Heart left ventricle (tissue), 16 donors: ENCODE measurements around the gene MYH11. TPM values are rescaled to one million over a fixed set of nuclear protein-coding genes. Genes with fewer than 3 reads are reported as not detected.

Source experiments
- ATAC-seq, 4 donors: fragments of 200-7000 bp; cut with Tn5 transposase; one replicate each; pipeline ENCODE4 v1.9.1; 2020 to 2022; ENCODE audit warnings: moderate library complexity in 4 of 4, mild to moderate bottlenecking in 3 of 4, moderate number of reproducible peaks in 1 of 4
- DNase-seq, 5 donors: peaks; one replicate each; pipeline ENCODE4 v3.0.0-alpha.2; 2020
- H3K27ac ChIP-seq, 12 donors: fragments of 200-600 bp; sonication (generic) in 4 of 12; one replicate each; pipeline versions ENCODE4 v1.5.0 to v1.8.0; 2016 to 2022; ENCODE audit warnings: mild to moderate bottlenecking in 2 of 12
- H3K27me3 ChIP-seq, 9 donors: fragments of 200-600 bp; sonication (generic) in 2 of 9; one replicate each; pipeline versions ENCODE4 v1.5.1 to v1.8.0; 2016 to 2022; ENCODE audit warnings: mild to moderate bottlenecking in 3 of 9
- H3K36me3 ChIP-seq, 9 donors: fragments of 200-600 bp; sonication (generic) in 2 of 9; one replicate each; pipeline versions ENCODE4 v1.5.0 to v1.8.0; 2018 to 2022; ENCODE audit warnings: mild to moderate bottlenecking in 2 of 9
- H3K4me1 ChIP-seq, 12 donors: fragments of 200-600 bp; sonication (generic) in 4 of 12; one replicate each; pipeline versions ENCODE4 v1.5.0 to v1.8.0; 2016 to 2022; ENCODE audit warnings: mild to moderate bottlenecking in 3 of 12
- H3K4me3 ChIP-seq, 12 donors: fragments of 200-600 bp; sonication (generic) in 4 of 12; one replicate each; pipeline versions ENCODE4 v1.5.0 to v1.8.0; 2017 to 2022; ENCODE audit warnings: mild to moderate bottlenecking in 9 of 12, moderate library complexity in 4 of 12
- H3K9me3 ChIP-seq, 12 donors: fragments of 200-600 bp; sonication (generic) in 4 of 12; one replicate each; pipeline versions ENCODE4 v1.5.0 to v1.8.0; 2016 to 2022; ENCODE audit warnings: mild to moderate bottlenecking in 1 of 12
- CTCF ChIP-seq, 12 donors: fragments of 200-600 bp; sonication (generic) in 4 of 12; IDR thresholded peaks; one replicate each; pipeline versions ENCODE4 v1.5.0 to v1.8.0; 2018 to 2022; ENCODE audit warnings: antibody characterized with exemption in 12 of 12, mild to moderate bottlenecking in 5 of 12
- POLR2A ChIP-seq, 2 donors: fragments of 450-650 bp; IDR thresholded peaks; one replicate each; pipeline ENCODE4 v1.6.1; 2017; ENCODE audit warnings: antibody characterized with exemption in 2 of 2, mild to moderate bottlenecking in 2 of 2, moderate library complexity in 2 of 2
- WGBS, 4 donors: extraction: QIAGEN DNeasy Blood & Tissue Kit in 2 of 4; methylation state at CpG; one replicate each; pipeline versions ENCODE4 v1.1.5 to v1.1.7; 2013 to 2018; 5-methylcytosine and 5-hydroxymethylcytosine counted together
- intact Hi-C, 10 donors: fragments of 100-400 bp; cut with DNase I; formaldehyde crosslinking; loops; one replicate each; pipeline versions ENCODE4 v1.11.1 to v1.14.2; 2022
- polyA plus RNA-seq, 2 donors: library from polyadenylated mRNA; stranded (reverse); fragments of 200-250 nt; gene quantifications; one replicate each; pipeline ENCODE4 v1.2.3, GENCODE V29; 2013
- total RNA-seq, 9 donors: library from RNA; depleted of rRNA in 2 of 9; stranded (reverse); fragments of >200 nt in 2 of 9; fragmentation: NEBNext Ultra II Directional in 3 of 9; extraction: Animal tissue kit (Norgen Biotek cat#: 25700) in 3 of 9; gene quantifications; one replicate each; pipeline versions ENCODE4 v1.1.0 to v1.2.4, GENCODE V29; 2016 to 2023
- donor health status: ischemic (EF 13 %, LVEDD 7.1; RV severe dilation, severe dysfunction).
- donor health status: healthy with polysubstance abuse.
- donor health status: DM: no; HTN: yes; CAD: no.
- donor health status: DM: no; HTN: no; CAD: no.
- donor health status: ischemic (EF 25% LVEDD 6.9; RV normal size, moderate dysfunction).
- donor health status: ischemic (EF 25% LVEDD 5.7; RV mildly dilated, moderate dysfunction).
- donor health status: healthy.
- donor health status: DM: yes; HTN: yes; CAD: no.
- donor health status: ischemic (EF 35%, LVEDD 5.7; RV mildly dilated, moderate dysfunction).
- donor health status: nonischemic (EF 11% LVEDD 7.7; RV severe dilation, severe dysfunction).
- donor health status: DM: yes; HTN: yes; CAD: no.
- donor health status: PGD.
- donor health status: ischemic (EF 29% LVEDD 5.4; RV normal size, mild dysfunction).
- donor health status: nonischemic (EF 23%, LVEDD 6.1; RV moderate dilation, normal function).

Gene MYH11
- total and polyA plus RNA-seq, 11 donors = 9.8 to 71.9 (median 26.5) TPM

- peaks cover 0 to 2% (median 0%) of the 10 kb centered on the region in 12 donors for H3K4me1 ChIP-seq
- H3K4me3 ChIP-seq = no peak overlapping the region
- no peak for ATAC-seq
- DNase-seq = no peak
- H3K27me3 ChIP-seq = no peaks in the 10 kb centered on the region
- peaks cover 0 to 8% (median 0%) of the 10 kb centered on the region in 12 donors for H3K9me3 ChIP-seq
- 95 to 100% (median 96%) methylated on average over 2 of the region's 2 CpGs for WGBS, 4 donors
- H3K27ac ChIP-seq = peak overlapping the region in 1 of 12 donors; percentile 38
- no peak for TF ChIP-seq POLR2A (IDR thresholded peaks at IDR 0.05)
- TF ChIP-seq CTCF (IDR thresholded peaks at IDR 0.05) = no peak
- intact Hi-C loops = no loop called here
- H3K36me3 ChIP-seq = peaks cover 0 to 70% (median 8%) of the 10 kb centered on the region in 9 donors
Observed at GRCh38 chr16:15739464-15739863, 117.4 kb downstream of the MYH11 start.

GRCh38 chr16:15737140-15737644, 119.6 kb downstream of the MYH11 start:
- H3K4me1 ChIP-seq = no peaks in the 10 kb centered on the region
- no peaks in the 10 kb centered on the region for H3K27me3 ChIP-seq
- intact Hi-C loops = no loop called here
- peaks cover 0 to 76% (median 8%) of the 10 kb centered on the region in 9 donors for H3K36me3 ChIP-seq
- 74 to 85% (median 78%) methylated on average over 18 of the region's 18 CpGs for WGBS, 4 donors
- TF ChIP-seq CTCF (IDR thresholded peaks at IDR 0.05) (no peak), POLR2A (IDR thresholded peaks at IDR 0.05) (no peak)
- no peak overlapping the region for H3K4me3 ChIP-seq
- DNase-seq (no peak), ATAC-seq (no peak)
- no peak overlapping the region for H3K27ac ChIP-seq
- peaks cover 0 to 8% (median 0%) of the 10 kb centered on the region in 12 donors for H3K9me3 ChIP-seq

- intact Hi-C loops = no loop called here
- Histone ChIP-seq H3K27ac (no peak overlapping the region), H3K36me3 (peaks cover 0 to 76% (median 8%) of the 10 kb centered on the region in 9 donors), H3K4me3 (no peak overlapping the region), H3K27me3 (no peaks in the 10 kb centered on the region), H3K4me1 (no peaks in the 10 kb centered on the region), H3K9me3 (peaks cover 0 to 8% (median 0%) of the 10 kb centered on the region in 12 donors)
- ATAC-seq = no peak
- no peak for DNase-seq
- no peak for TF ChIP-seq CTCF (IDR thresholded peaks at IDR 0.05)
- no peak for TF ChIP-seq POLR2A (IDR thresholded peaks at IDR 0.05)
- 84 to 93% (median 86%) methylated on average over 7 of the region's 7 CpGs for WGBS, 4 donors
Observed at GRCh38 chr16:15736529-15736928, 120.3 kb downstream of the MYH11 start.

GRCh38 chr16:15735610-15736009, 121.2 kb downstream of the MYH11 start:
- H3K4me1 ChIP-seq = no peaks in the 10 kb centered on the region

More at GRCh38 chr16:15735610-15736009, 121.2 kb downstream of the MYH11 start:
- Histone ChIP-seq H3K27ac (no peak overlapping the region), H3K36me3 (peaks cover 0 to 67% (median 8%) of the 10 kb centered on the region in 9 donors), H3K4me3 (no peak overlapping the region), H3K27me3 (no peaks in the 10 kb centered on the region), H3K9me3 (peaks cover 0 to 2% (median 0%) of the 10 kb centered on the region in 12 donors)
- TF ChIP-seq CTCF (IDR thresholded peaks at IDR 0.05) (no peak), POLR2A (IDR thresholded peaks at IDR 0.05) (no peak)
- DNase-seq (no peak), ATAC-seq (no peak)
- intact Hi-C loops = no loop called here
- WGBS, 4 donors = 92 to 97% (median 96%) methylated on average over 3 of the region's 3 CpGs
